OCI-LY1 (cell line): ENCODE results near the gene CLOCK.

Experiments
- H2AFZ ChIP-seq: fragments of 200-600 bp; sonication (generic), shearing (Covaris generic); 2 replicates; pipeline ENCODE4 v1.6.0; 2014; ENCODE audit warnings: antibody characterized with exemption, mild to moderate bottlenecking, low read length
- H3F3A ChIP-seq: fragments of 200-600 bp; sonication (generic), shearing (Covaris generic); 2 replicates; pipeline ENCODE4 v1.6.0; 2014; ENCODE audit warnings: mild to moderate bottlenecking, antibody characterized with exemption, low read length, moderate library complexity; ENCODE audit not compliant: insufficient read depth
- H3K27ac ChIP-seq: fragments of 200-600 bp; sonication (generic); 2 replicates; pipeline ENCODE4 v1.5.1; 2014; ENCODE audit warnings: low read length, mixed run types, mild to moderate bottlenecking, low read depth; ENCODE audit not compliant: poor library complexity, severe bottlenecking
- H3K27me3 ChIP-seq: fragments of 200-600 bp; sonication (generic); 2 replicates; pipeline ENCODE4 v1.6.0; 2014; ENCODE audit warnings: antibody characterized with exemption, mild to moderate bottlenecking, low read length, moderate library complexity; ENCODE audit not compliant: insufficient read depth
- H3K36me3 ChIP-seq: fragments of 200-600 bp; sonication (generic); 2 replicates; pipeline ENCODE4 v1.6.1; 2014; ENCODE audit warnings: mild to moderate bottlenecking, antibody characterized with exemption, low read length, moderate library complexity, mixed read lengths; ENCODE audit not compliant: insufficient read depth
- H3K4me1 ChIP-seq: fragments of 200-600 bp; sonication (generic); 2 replicates; pipeline ENCODE4 v1.5.1; 2014; ENCODE audit warnings: mild to moderate bottlenecking, low read length, moderate library complexity; ENCODE audit not compliant: insufficient read depth, severe bottlenecking
- H3K4me2 ChIP-seq: fragments of 200-600 bp; sonication (generic), shearing (Covaris generic); 2 replicates; pipeline ENCODE4 v1.6.1; 2014; ENCODE audit warnings: low read length
- H3K4me3 ChIP-seq: fragments of 200-600 bp; sonication (generic); 2 replicates; pipeline ENCODE4 v1.5.1; 2014; ENCODE audit warnings: low read length, low read depth, mild to moderate bottlenecking, mixed read lengths; ENCODE audit not compliant: poor library complexity, severe bottlenecking
- H3K79me2 ChIP-seq: fragments of 200-600 bp; shearing (Covaris generic); 2 replicates; pipeline ENCODE4 v1.6.1; 2016; ENCODE audit warnings: mixed run types, low read length, mixed read lengths; ENCODE audit not compliant: insufficient read depth
- H3K9ac ChIP-seq: fragments of 200-600 bp; sonication (generic), shearing (Covaris generic); 2 replicates; pipeline ENCODE4 v1.6.1; 2014; ENCODE audit warnings: mild to moderate bottlenecking, low read length, mixed read lengths
- H3K9me2 ChIP-seq: fragments of 200-600 bp; sonication (generic), shearing (Covaris generic); 2 replicates; pipeline ENCODE4 v1.6.1; 2014; ENCODE audit warnings: low read depth, mild to moderate bottlenecking, low read length, mixed read lengths
- H3K9me3 ChIP-seq: fragments of 200-600 bp; shearing (Covaris generic); 2 replicates; pipeline ENCODE4 v1.6.1; 2014; ENCODE audit warnings: low read length, mixed read lengths
- H4K20me1 ChIP-seq: fragments of 200-600 bp; sonication (generic), shearing (Covaris generic); 2 replicates; pipeline ENCODE4 v1.6.0; 2016; ENCODE audit warnings: mild to moderate bottlenecking, low read length; ENCODE audit not compliant: insufficient read depth
- EZH2 ChIP-seq: fragments of 200-600 bp; sonication (generic), shearing (Covaris generic); IDR thresholded peaks from 2 replicates; pipeline ENCODE4 v1.8.0; 2017; ENCODE audit warnings: borderline replicate concordance, mixed run types, mild to moderate bottlenecking, antibody characterized with exemption, low read length, moderate library complexity, mixed read lengths
- TF ChIP-seq, protein P1 (sequence below): fragments of 200-600 bp; sonication (generic), shearing (Covaris generic); IDR thresholded peaks from 2 replicates; pipeline ENCODE4 v1.5.1; 2017; ENCODE audit warnings: mild to moderate bottlenecking, antibody characterized with exemption, low read length, moderate library complexity, mixed read lengths

Gene CLOCK

DNA sequence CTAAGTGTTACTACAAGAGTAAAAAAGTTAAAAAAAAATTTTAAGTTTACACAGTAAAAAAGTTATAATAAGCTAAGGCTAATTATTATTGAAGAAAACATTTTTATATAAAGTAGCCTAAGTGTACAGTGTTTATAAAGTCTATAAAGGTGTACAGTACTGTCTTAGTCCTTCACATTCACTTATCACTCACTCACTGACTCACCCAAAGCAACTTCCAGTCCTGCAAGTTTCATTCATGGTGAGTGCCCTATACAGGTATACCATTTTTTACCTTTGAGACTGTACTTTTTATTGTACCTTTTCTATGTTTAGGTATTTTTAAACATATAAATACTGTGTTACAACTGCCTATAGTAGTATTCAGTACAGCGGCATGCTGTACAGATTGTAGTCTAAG lies 76.7 kb downstream of the CLOCK start:
- no peaks in the 10 kb centered on the region for H4K20me1 ChIP-seq
- H3K4me3 ChIP-seq = no peak overlapping the region
- no peaks in the 10 kb centered on the region for H3K4me1 ChIP-seq
- H3K9ac ChIP-seq = no peak overlapping the region
- H3K79me2 ChIP-seq = no peaks in the 10 kb centered on the region
- H2AFZ ChIP-seq = no peak overlapping the region
- TF ChIP-seq, protein P1, sequence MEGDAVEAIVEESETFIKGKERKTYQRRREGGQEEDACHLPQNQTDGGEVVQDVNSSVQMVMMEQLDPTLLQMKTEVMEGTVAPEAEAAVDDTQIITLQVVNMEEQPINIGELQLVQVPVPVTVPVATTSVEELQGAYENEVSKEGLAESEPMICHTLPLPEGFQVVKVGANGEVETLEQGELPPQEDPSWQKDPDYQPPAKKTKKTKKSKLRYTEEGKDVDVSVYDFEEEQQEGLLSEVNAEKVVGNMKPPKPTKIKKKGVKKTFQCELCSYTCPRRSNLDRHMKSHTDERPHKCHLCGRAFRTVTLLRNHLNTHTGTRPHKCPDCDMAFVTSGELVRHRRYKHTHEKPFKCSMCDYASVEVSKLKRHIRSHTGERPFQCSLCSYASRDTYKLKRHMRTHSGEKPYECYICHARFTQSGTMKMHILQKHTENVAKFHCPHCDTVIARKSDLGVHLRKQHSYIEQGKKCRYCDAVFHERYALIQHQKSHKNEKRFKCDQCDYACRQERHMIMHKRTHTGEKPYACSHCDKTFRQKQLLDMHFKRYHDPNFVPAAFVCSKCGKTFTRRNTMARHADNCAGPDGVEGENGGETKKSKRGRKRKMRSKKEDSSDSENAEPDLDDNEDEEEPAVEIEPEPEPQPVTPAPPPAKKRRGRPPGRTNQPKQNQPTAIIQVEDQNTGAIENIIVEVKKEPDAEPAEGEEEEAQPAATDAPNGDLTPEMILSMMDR = no peak
- no peak for TF ChIP-seq EZH2
- H3F3A ChIP-seq = no peaks in the 10 kb centered on the region
- H3K36me3 ChIP-seq = 0 out of 2 replicates have a peak, but pooled peaks cover 7% of the 10 kb centered on the region
- H3K9me3 ChIP-seq = no peaks in the 10 kb centered on the region
- no peak overlapping the region for H3K4me2 ChIP-seq
- H3K27me3 ChIP-seq = no peaks in the 10 kb centered on the region
- no peaks in the 10 kb centered on the region for H3K9me2 ChIP-seq
- H3K27ac ChIP-seq = no peak overlapping the region

DNA sequence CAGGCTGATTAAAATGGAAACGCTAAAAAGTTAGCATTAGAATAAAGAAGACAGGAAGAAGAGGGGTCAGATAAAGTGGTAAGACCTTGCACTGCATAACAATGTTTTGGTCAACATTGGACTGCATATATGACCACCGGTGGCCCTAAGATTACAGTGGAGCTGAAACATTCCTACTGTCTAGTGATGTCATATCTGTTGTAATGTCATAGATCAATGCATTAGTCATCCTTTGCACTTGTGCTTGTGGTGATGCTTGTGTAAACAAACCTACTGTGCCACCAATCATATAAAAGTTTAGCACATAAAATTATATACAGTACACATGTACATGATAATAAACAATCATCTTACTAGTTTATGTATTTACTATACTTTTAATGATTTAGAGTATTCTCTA lies 78.0 kb downstream of the CLOCK start:
- no peaks in the 10 kb centered on the region for H3K4me1 ChIP-seq
- H3K4me2 ChIP-seq = no peak overlapping the region
- H2AFZ ChIP-seq = no peak overlapping the region
- no peaks in the 10 kb centered on the region for H3F3A ChIP-seq
- H3K27ac ChIP-seq = no peak overlapping the region
- no peaks in the 10 kb centered on the region for H3K27me3 ChIP-seq
- TF ChIP-seq EZH2 = no peak
- TF ChIP-seq, protein P1 = no peak
- no peaks in the 10 kb centered on the region for H4K20me1 ChIP-seq
- H3K79me2 ChIP-seq = no peaks in the 10 kb centered on the region
- no peak overlapping the region for H3K4me3 ChIP-seq
- no peak overlapping the region for H3K9ac ChIP-seq
- H3K9me3 ChIP-seq = no peaks in the 10 kb centered on the region
- H3K9me2 ChIP-seq = no peaks in the 10 kb centered on the region
- no peaks in the 10 kb centered on the region for H3K36me3 ChIP-seq

DNA sequence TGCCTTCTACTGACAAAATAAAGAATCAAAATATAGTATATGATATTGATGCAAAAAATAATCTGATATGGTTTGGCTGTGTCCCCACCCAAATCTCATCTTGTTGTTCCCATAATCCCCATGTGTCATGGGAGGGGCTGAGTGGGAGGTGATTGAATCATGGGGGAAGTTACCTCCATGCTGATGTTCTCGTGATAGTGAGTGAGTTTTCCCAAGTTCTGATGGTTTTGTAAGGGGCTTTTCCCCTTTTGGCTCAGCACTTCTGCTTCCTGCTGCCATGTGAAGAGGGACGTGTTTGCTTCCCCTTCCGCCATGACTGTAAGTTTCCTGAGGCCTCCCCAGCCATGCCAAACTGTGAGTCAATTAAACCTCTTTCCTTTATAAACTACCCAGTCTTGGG lies 80.7 kb downstream of the CLOCK start:
- Histone ChIP-seq H3K36me3 (no peaks in the 10 kb centered on the region), H3K4me1 (no peaks in the 10 kb centered on the region), H4K20me1 (no peaks in the 10 kb centered on the region), H3K27me3 (no peaks in the 10 kb centered on the region), H3K9ac (no peak overlapping the region), H2AFZ (no peak overlapping the region), H3K4me3 (no peak overlapping the region), H3K27ac (no peak overlapping the region), H3K79me2 (no peaks in the 10 kb centered on the region), H3K9me2 (no peaks in the 10 kb centered on the region), H3F3A (no peaks in the 10 kb centered on the region), H3K9me3 (no peaks in the 10 kb centered on the region), H3K4me2 (no peak overlapping the region)
- TF ChIP-seq, protein P1 = no peak
- no peak for TF ChIP-seq EZH2
